Activated naive CD8-positive, alpha-beta T cell treated with anti-CD3 and anti-CD28 coated beads, Interleukin-2, amount 10 ng/mL, durations not matched to agents 7 days and 5 days (primary cell): ENCODE measurements around the gene ARHGAP4. TPM values are rescaled to one million over a fixed set of nuclear protein-coding genes. Genes with fewer than 3 reads are reported as not detected.

Source experiments
- ATAC-seq: fragments of 150-1000 bp; cut with Tn5 transposase; one replicate; pipeline ENCODE4 v1.10.0; 2021; ENCODE audit warnings: low read depth, moderate library complexity
- POLR2A ChIA-PET: fragments of 350-600 bp; sonication (Branson Sonifier 250); formaldehyde crosslinking; loops from one replicate; lab custom pipeline; 2021; ENCODE audit warnings: antibody characterized with exemption; lab: Charles Lee
- DNase-seq: peaks from one replicate; pipeline ENCODE4 v3.0.0; 2021
- H3K27ac Mint-ChIP-seq: one replicate; pipeline ENCODE4 v1.8.0; 2022; ENCODE audit warnings: mild to moderate bottlenecking, mixed read lengths
- H3K27me3 Mint-ChIP-seq: one replicate; pipeline ENCODE4 v1.8.0; 2022; ENCODE audit warnings: mild to moderate bottlenecking, moderate library complexity, mixed read lengths
- H3K36me3 Mint-ChIP-seq: one replicate; pipeline ENCODE4 v1.8.0; 2021; ENCODE audit warnings: mild to moderate bottlenecking, mixed read lengths
- H3K4me1 Mint-ChIP-seq: one replicate; pipeline ENCODE4 v1.8.0; 2021; ENCODE audit warnings: mixed read lengths
- H3K4me3 Mint-ChIP-seq: one replicate; pipeline ENCODE4 v1.8.0; 2022; ENCODE audit warnings: mild to moderate bottlenecking, moderate library complexity, mixed read lengths
- H3K9me3 Mint-ChIP-seq: one replicate; pipeline ENCODE4 v1.8.0; 2021; ENCODE audit warnings: mixed read lengths
- total RNA-seq, 2 experiments: library from RNA; stranded (reverse); gene quantifications; one replicate each; pipeline ENCODE4 v1.2.3, GENCODE V29; 2021

The ARHGAP4 gene
- total RNA-seq, 2 experiments from 2014 or later = 341 to 356 TPM

GRCh38 chrX:153959649-153960048 is 33.6 kb upstream of the ARHGAP4 start:
- Mint-ChIP-seq H3K36me3 (no peaks in the 10 kb centered on the region), H3K27me3 (no peaks in the 10 kb centered on the region), H3K4me1 (no peaks in the 10 kb centered on the region), H3K27ac (no peak overlapping the region), H3K4me3 (no peak overlapping the region), H3K9me3 (no peaks in the 10 kb centered on the region)
- DNase-seq (no peak), ATAC-seq (no peak)
- POLR2A ChIA-PET = interaction anchor here (1.1 kb wide), 1 partner anchor 12 kb away, joined by 4 read pairs; no protein-coding TSS in a partner anchor

- no peaks in the 10 kb centered on the region for H3K27me3 Mint-ChIP-seq
- no peaks in the 10 kb centered on the region for H3K9me3 Mint-ChIP-seq
- H3K4me3 Mint-ChIP-seq = no peak overlapping the region
- DNase-seq (no peak), ATAC-seq (no peak)
- no peaks in the 10 kb centered on the region for H3K36me3 Mint-ChIP-seq
- POLR2A ChIA-PET = interaction anchor here (1.1 kb wide), 1 partner anchor 11 kb away, joined by 4 read pairs; no protein-coding TSS in a partner anchor
- no peaks in the 10 kb centered on the region for H3K4me1 Mint-ChIP-seq
- no peak overlapping the region for H3K27ac Mint-ChIP-seq
Observed at GRCh38 chrX:153958605-153959004, 32.5 kb upstream of the ARHGAP4 start.

GRCh38 chrX:153957224-153957623 is 31.2 kb upstream of the ARHGAP4 start:
- no peaks in the 10 kb centered on the region for H3K36me3 Mint-ChIP-seq
- no peak overlapping the region for H3K4me3 Mint-ChIP-seq
- H3K9me3 Mint-ChIP-seq = no peaks in the 10 kb centered on the region
- no peaks in the 10 kb centered on the region for H3K27me3 Mint-ChIP-seq
- ATAC-seq = no peak
- no peaks in the 10 kb centered on the region for H3K4me1 Mint-ChIP-seq
- no peak for DNase-seq
- H3K27ac Mint-ChIP-seq = no peak overlapping the region
- POLR2A ChIA-PET = no interaction called here

GRCh38 chrX:153956044-153956907 is 30.2 kb upstream of the ARHGAP4 start:
- Mint-ChIP-seq H3K36me3 (peaks cover 2% of the 10 kb centered on the region), H3K27ac (no peak overlapping the region)
- POLR2A ChIA-PET = interaction anchor here (0.9 kb wide), 1 partner anchor 11 kb away, joined by 3 read pairs; no protein-coding TSS in a partner anchor

GRCh38 chrX:153955228-153955732 is 29.2 kb upstream of the ARHGAP4 start:
- Mint-ChIP-seq H3K27ac (no peak overlapping the region), H3K4me1 (peaks cover 4% of the 10 kb centered on the region), H3K9me3 (no peaks in the 10 kb centered on the region), H3K36me3 (peaks cover 2% of the 10 kb centered on the region), H3K27me3 (no peaks in the 10 kb centered on the region), H3K4me3 (no peak overlapping the region)
- no peak for ATAC-seq
- POLR2A ChIA-PET = no interaction called here
- no peak for DNase-seq

More at GRCh38 chrX:153956044-153956907, 30.2 kb upstream of the ARHGAP4 start:
- DNase-seq (no peak), ATAC-seq (no peak)
- no peaks in the 10 kb centered on the region for H3K4me1 Mint-ChIP-seq
- no peak overlapping the region for H3K4me3 Mint-ChIP-seq
- H3K9me3 Mint-ChIP-seq = no peaks in the 10 kb centered on the region
- no peaks in the 10 kb centered on the region for H3K27me3 Mint-ChIP-seq

- DNase-seq (no peak), ATAC-seq (no peak)
- H3K27ac Mint-ChIP-seq = no peak overlapping the region
- H3K4me3 Mint-ChIP-seq = no peak overlapping the region
- peaks cover 2% of the 10 kb centered on the region for H3K36me3 Mint-ChIP-seq
- no peaks in the 10 kb centered on the region for H3K9me3 Mint-ChIP-seq
- H3K4me1 Mint-ChIP-seq = peaks cover 4% of the 10 kb centered on the region
- no peaks in the 10 kb centered on the region for H3K27me3 Mint-ChIP-seq
- POLR2A ChIA-PET = no interaction called here
Observed at GRCh38 chrX:153954558-153955227, 28.6 kb upstream of the ARHGAP4 start.

GRCh38 chrX:153953892-153954557 is 28.0 kb upstream of the ARHGAP4 start:
- H3K9me3 Mint-ChIP-seq = no peaks in the 10 kb centered on the region
- H3K27me3 Mint-ChIP-seq = no peaks in the 10 kb centered on the region
- peaks cover 6% of the 10 kb centered on the region for H3K4me1 Mint-ChIP-seq
- no peak overlapping the region for H3K4me3 Mint-ChIP-seq
- H3K36me3 Mint-ChIP-seq = peaks cover 2% of the 10 kb centered on the region
- ATAC-seq = no peak
- no peak overlapping the region for H3K27ac Mint-ChIP-seq
- DNase-seq = no peak
- POLR2A ChIA-PET = interaction anchor here (12.8 kb wide), 1 partner anchor 29 kb away, joined by 185 read pairs; the partner anchor contains the start of gene ARHGAP4

GRCh38 chrX:153953342-153953830 is 27.3 kb upstream of the ARHGAP4 start:
- H3K27ac Mint-ChIP-seq = peak overlapping the region; percentile 69
- DNase-seq (peak; percentile 82), ATAC-seq (peak; percentile 69)
- POLR2A ChIA-PET = interaction anchor here (12.8 kb wide), 1 partner anchor 28 kb away, joined by 185 read pairs; the partner anchor contains the start of gene ARHGAP4
- H3K4me1 Mint-ChIP-seq = peaks cover 8% of the 10 kb centered on the region
- no peaks in the 10 kb centered on the region for H3K9me3 Mint-ChIP-seq
- peaks cover 2% of the 10 kb centered on the region for H3K36me3 Mint-ChIP-seq
- no peaks in the 10 kb centered on the region for H3K27me3 Mint-ChIP-seq
- no peak overlapping the region for H3K4me3 Mint-ChIP-seq

- H3K4me3 Mint-ChIP-seq = no peak overlapping the region
- peaks cover 12% of the 10 kb centered on the region for H3K4me1 Mint-ChIP-seq
- DNase-seq = no peak
- peaks cover 3% of the 10 kb centered on the region for H3K36me3 Mint-ChIP-seq
- ATAC-seq = no peak
- H3K27ac Mint-ChIP-seq = no peak overlapping the region
- H3K27me3 Mint-ChIP-seq = no peaks in the 10 kb centered on the region
- H3K9me3 Mint-ChIP-seq = no peaks in the 10 kb centered on the region
- POLR2A ChIA-PET = interaction anchor here (12.8 kb wide), 1 partner anchor 27 kb away, joined by 185 read pairs; the partner anchor contains the start of gene ARHGAP4
Observed at GRCh38 chrX:153952373-153953026, 26.4 kb upstream of the ARHGAP4 start.

GRCh38 chrX:153951683-153952372 is 25.8 kb upstream of the ARHGAP4 start:
- Mint-ChIP-seq H3K4me1 (peaks cover 13% of the 10 kb centered on the region), H3K27ac (no peak overlapping the region), H3K27me3 (no peaks in the 10 kb centered on the region), H3K36me3 (peaks cover 4% of the 10 kb centered on the region), H3K4me3 (no peak overlapping the region), H3K9me3 (no peaks in the 10 kb centered on the region)
- POLR2A ChIA-PET = interaction anchor here (12.8 kb wide), 1 partner anchor 26 kb away, joined by 185 read pairs; the partner anchor contains the start of gene ARHGAP4
- DNase-seq = no peak
- ATAC-seq = no peak

- H3K27me3 Mint-ChIP-seq = no peaks in the 10 kb centered on the region
- H3K4me3 Mint-ChIP-seq = no peak overlapping the region
- H3K4me1 Mint-ChIP-seq = peaks cover 13% of the 10 kb centered on the region
- peak overlapping the region; percentile 58 for H3K27ac Mint-ChIP-seq
- ATAC-seq (no peak), DNase-seq (no peak)
- POLR2A ChIA-PET = interaction anchor here (1.8 to 12.8 kb wide), 2 partner anchors 17 to 25 kb away, joined by 10 to 185 read pairs; partner anchors contain the start of gene ARHGAP4
- H3K9me3 Mint-ChIP-seq = no peaks in the 10 kb centered on the region
- H3K36me3 Mint-ChIP-seq = peaks cover 4% of the 10 kb centered on the region
Observed at GRCh38 chrX:153950127-153950526, 24.1 kb upstream of the ARHGAP4 start.
